Muscle of back (tissue), 11 donors: ENCODE measurements around the gene PTPN7. TPM values are rescaled to one million over a fixed set of nuclear protein-coding genes. Genes with fewer than 3 reads are reported as not detected.
"Not testable (repeated sequence)": the region's sequence is repeated elsewhere in the genome, so short reads cannot be mapped to it uniquely, and the experiment has no call there.

Experiments
- DNase-seq, 3 donors: peaks; one replicate each; pipeline versions ENCODE4 v3.0.0 to v3.0.0-alpha.2; 2013
- polyA plus RNA-seq, 10 donors: library from polyadenylated mRNA; unstranded; fragments of 120-200 nt; gene quantifications; one replicate each; pipeline ENCODE4 v1.2.1, GENCODE V29; 2013; ENCODE audit not compliant: insufficient read length in 10 of 10

The PTPN7 gene
- polyA plus RNA-seq, 10 donors = 0.46 to 3.8 (median 0.78) TPM

GRCh38 chr1:202189918-202190715 is 29.7 kb upstream of the PTPN7 start:
- DNase-seq = no peak

- DNase-seq = peak in 2 of 3 donors; percentile 44 to 60
Measured at GRCh38 chr1:202189001-202189790, 28.8 kb upstream of the PTPN7 start.

- no peak for DNase-seq
Measured at GRCh38 chr1:202187697-202188407, 27.4 kb upstream of the PTPN7 start.

DNA sequence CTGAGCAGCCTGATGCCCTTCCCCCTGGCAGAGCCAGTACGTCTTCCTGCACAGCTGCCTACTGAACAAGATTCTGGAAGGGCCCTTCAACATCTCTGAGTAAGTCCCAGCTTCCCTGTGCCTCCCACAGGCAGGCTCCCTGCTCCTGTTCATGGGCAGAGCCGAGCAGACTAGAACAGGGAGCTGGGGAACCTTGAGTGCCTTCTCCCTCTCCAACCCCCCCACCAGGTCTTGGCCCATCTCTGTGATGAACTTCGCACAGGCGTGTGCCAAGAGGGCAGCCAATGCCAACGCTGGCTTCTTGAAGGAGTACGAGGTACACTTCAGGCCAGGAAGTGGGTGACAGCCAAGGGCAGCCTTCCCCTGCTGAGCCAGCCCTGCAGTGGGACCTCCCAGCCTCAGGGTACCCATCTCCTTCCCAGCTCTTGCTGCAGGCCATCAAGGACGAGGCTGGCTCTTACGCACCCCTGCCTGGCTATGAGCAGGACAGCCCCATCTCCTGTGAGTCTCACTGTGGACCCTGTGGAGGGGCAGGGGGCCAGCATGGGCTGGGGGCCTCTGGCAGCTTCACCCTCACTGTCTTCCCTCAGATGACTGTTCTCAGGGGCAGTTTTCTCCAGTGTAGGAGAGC is 26.8 kb upstream of the PTPN7 start:
- no peak for DNase-seq

DNA sequence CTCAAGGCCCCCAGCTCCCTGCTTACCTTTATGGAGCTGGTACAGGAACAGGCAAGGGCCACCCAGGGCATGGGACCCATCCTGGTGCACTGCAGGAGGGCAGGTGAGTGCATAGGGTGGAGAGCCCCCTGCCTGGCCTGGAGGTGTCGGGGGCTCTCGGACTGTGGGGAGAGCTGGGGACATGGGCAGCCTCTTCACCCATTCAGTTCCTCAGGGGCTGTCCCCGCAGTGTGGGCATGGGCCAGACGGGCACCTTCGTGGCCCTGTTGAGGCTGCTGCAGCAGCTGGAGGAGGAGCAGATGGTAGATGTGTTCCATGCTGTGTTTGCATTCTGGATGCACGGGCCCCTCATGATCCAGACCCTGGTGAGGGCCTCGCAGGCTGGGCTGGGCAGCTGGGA is 25.9 kb upstream of the PTPN7 start:
- DNase-seq = no peak

GRCh38 chr1:202184750-202185460 is 24.5 kb upstream of the PTPN7 start:
- peak; percentile 69 to 77 (median 72) for DNase-seq

DNA sequence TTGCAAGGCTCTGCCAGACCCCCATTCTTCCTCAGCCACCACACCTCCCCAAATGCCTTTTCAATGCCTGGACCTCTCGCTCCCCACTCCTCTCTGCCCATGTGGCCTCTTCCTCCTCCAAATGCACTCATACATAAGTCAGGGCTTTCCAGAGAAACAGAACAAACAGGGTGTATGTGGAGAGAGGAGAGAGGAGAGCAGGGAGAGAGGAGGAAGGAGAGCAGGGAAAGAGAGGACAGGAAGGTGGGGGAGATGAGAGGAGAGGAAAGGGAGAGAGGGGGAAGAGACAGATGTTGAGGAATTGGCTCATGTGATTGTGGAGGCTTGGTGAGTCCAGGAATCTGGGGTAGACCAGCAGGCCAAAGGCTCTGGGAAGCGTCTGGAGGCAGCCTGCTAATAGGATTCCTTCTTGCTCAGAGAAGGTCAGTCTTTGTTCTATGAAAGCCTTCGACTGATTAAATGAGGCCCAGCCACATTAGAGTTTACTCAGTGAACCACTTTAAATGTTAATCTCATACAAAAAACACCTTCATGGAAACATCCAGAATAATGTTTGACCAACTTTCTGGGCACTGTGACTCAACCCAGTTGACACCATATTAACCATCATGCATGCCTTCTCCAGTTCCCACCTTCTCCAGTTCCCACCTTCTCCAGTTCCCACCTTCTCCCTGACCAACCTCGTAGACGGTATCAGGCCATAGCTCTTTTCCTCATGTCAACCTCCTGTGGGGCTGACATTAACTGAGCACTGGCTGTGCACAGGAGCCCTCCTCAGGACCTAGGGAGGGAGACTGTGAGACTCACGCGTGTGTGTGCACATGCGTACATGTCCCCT is 21.9 kb upstream of the PTPN7 start:
- DNase-seq = no peak

GRCh38 chr1:202181586-202181985 is 21.2 kb upstream of the PTPN7 start:
- DNase-seq = no peak

DNA sequence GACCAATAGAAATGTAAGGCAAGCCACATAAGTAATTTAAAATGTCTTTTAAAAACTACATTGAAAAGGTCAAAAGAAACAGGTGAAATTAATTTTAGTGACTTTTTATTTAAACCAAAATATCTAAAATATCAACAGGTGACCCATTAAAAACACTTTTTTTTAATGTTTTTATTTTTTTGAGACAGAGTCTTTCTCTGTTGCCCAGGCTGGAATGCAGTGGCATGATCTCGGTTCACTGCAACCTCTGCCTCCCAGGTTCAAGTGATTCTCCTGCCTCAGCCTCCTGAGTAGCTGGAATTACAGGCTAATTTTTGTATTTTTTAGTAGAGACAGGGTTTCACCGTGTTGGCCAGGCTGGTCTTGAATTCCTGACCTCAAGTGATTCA is 20.3 kb upstream of the PTPN7 start:
- not testable (repeated sequence) for DNase-seq

DNA sequence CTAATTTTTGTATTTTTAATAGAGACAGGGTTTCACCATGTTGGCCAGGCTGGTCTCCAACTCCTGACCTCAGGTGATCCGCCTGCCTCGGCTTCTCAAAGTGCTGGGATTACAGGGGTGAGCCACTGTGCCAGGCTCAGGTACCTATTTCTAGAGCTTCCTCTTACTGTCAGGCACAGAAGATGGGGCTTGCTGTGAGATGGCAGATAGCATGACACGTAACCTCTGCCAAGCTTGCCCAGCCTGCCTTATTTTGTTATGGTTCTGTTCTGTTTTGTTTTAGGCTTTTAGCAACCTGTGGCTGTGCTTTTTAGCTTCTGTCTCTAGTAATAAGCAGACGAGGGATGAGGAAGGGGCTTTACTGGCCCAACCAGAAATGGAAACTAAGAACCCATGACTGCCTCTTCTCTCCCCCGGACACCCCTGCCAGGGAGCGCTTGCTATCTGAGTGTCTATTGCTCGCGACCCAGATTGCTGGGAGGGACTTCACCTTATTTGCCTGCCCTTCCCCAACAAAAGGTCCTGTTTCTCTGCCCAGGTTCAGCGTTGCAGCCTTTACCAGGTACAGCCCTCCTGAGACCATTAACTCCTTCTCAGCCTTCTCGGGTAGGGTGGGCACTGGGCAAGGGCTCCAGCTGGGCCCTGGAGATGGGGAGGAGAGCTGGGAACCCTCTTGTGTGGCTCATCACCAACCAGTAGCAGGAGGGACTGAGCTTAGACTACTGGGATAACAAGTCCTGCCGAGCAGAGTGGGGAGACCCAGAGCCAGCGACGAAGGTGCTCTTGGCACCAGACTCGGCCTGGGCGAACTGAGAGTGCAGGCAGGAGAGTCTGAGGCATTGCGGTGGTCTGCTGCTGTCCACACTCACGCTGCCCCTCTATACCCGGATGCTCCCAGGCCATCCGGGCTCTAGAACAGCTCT is 19.7 kb upstream of the PTPN7 start:
- DNase-seq = no peak

DNA sequence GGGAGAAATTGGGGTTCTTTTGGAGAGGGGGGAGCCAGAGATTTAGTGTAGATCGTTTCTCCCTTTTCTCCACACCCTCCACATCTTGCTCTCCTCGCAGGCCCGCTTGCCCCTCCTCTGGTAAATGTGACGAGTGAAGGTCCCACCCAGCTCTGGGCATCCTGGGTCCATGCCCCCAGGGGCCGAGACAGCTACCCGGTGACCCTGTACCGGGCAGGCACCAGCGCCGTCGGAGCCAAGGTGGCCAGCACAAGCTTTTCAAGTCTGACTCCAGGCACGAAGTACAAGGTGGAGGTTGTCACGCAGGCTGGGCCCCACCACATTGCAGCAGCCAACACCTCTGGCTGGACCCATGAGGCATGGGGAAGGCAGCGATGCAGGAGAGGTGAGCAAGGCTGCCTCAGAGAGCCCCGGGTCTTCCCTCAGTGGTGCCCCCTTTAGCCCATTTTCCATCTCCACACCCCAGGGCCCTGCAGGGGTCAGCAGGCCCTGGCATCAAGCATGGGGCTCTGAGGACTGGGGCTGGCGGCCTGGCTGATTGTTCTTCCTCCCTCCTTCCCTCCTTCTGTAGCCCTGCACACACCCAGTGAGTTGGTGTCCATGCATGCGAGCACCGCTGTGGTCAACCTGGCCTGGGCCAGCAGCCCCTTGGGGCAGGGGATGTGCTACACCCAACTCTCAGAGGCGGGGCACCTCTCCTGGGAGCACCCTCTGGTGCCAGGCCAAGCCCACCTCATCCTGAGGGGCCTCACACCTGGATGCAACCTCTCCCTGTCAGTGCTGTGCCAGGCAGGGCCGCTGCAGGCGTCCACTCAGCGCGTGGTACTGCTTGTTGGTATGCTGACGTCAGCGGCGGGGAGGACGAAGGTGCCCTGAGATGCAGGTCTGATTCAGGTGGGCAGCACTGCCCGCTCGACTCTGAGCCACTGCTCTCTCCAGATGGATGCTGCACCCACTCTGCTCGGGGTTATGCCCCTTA is 16.8 kb upstream of the PTPN7 start:
- DNase-seq = no peak

GRCh38 chr1:202173993-202174392 is 13.6 kb upstream of the PTPN7 start:
- DNase-seq = no peak

- no peak for DNase-seq
Measured at GRCh38 chr1:202172015-202172355, 11.6 kb upstream of the PTPN7 start.

GRCh38 chr1:202171292-202172014 is 11.1 kb upstream of the PTPN7 start:
- no peak for DNase-seq

DNA sequence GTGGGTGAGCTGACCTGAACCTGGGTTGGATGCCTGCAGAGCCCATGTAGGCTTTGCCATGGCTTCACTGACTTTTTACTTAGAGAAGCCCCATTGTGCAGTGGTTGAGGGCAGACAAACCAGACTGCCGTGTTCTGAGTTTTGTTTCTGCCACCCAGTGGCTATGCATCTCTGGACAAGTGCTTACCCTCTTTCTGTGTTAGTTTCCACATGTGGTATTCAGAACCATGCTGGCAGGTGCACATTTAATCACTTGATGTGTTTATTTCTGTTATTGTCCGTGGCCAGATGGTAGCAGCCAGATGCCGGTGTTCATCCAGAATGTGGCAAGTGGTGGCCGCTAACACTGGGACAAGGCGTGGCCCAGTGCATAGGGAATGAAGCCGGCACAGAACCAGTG is 10.3 kb upstream of the PTPN7 start:
- no peak for DNase-seq

GRCh38 chr1:202168861-202169260 is 8.5 kb upstream of the PTPN7 start:
- DNase-seq = no peak

GRCh38 chr1:202167708-202168415 is 7.5 kb upstream of the PTPN7 start:
- peak in 2 of 3 donors; percentile 55 to 86 for DNase-seq
